ENCODE data around the gene BANK1. TPM values are rescaled to one million over a fixed set of nuclear protein-coding genes. Genes with fewer than 3 reads are reported as not detected.

The BANK1 gene, protein sequence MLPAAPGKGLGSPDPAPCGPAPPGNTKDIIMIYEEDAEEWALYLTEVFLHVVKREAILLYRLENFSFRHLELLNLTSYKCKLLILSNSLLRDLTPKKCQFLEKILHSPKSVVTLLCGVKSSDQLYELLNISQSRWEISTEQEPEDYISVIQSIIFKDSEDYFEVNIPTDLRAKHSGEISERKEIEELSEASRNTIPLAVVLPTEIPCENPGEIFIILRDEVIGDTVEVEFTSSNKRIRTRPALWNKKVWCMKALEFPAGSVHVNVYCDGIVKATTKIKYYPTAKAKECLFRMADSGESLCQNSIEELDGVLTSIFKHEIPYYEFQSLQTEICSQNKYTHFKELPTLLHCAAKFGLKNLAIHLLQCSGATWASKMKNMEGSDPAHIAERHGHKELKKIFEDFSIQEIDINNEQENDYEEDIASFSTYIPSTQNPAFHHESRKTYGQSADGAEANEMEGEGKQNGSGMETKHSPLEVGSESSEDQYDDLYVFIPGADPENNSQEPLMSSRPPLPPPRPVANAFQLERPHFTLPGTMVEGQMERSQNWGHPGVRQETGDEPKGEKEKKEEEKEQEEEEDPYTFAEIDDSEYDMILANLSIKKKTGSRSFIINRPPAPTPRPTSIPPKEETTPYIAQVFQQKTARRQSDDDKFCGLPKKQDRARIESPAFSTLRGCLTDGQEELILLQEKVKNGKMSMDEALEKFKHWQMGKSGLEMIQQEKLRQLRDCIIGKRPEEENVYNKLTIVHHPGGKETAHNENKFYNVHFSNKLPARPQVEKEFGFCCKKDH
- 1.7 and 3.1 TPM in 2 replicates for total RNA-seq

GRCh38 chr4:101790521-101791181 is at the start of gene BANK1:
Gene BANK1, plus strand, starts transcription at chr4:101790730. Its CDS starts 151 bp downstream, at chr4:101790881.

Data from hair follicle dermal papilla cell (primary cell).